MM.1S (cell line): ENCODE measurements around the gene GTSE1.

ENCODE experiments used
- DNase-seq: peaks from one replicate; pipeline ENCODE4 v3.0.0-alpha.2; 2015
- H2AFZ ChIP-seq: fragments of 300-600 bp; sonication (generic); 2 replicates; pipeline ENCODE4 v1.6.0; 2016; ENCODE audit warnings: antibody characterized with exemption, low read length
- H3F3A ChIP-seq: fragments of 300-600 bp; sonication (generic); 2 replicates; pipeline ENCODE4 v1.6.1; 2016; ENCODE audit warnings: mild to moderate bottlenecking, antibody characterized with exemption, low read length, moderate library complexity, mixed read lengths; ENCODE audit not compliant: insufficient read depth
- H3K27ac ChIP-seq: fragments of 300-600 bp; sonication (generic); 2 replicates; pipeline ENCODE4 v1.5.1; 2016; ENCODE audit warnings: mild to moderate bottlenecking, low read length
- H3K27me3 ChIP-seq: fragments of 300-600 bp; sonication (generic); replicated peaks from 2 replicates; pipeline ENCODE4 v1.6.0; 2016; ENCODE audit warnings: low read length; ENCODE audit not compliant: insufficient read depth
- H3K36me3 ChIP-seq: fragments of 300-600 bp; sonication (generic); replicated peaks from 2 replicates; pipeline ENCODE4 v1.6.1; 2016; ENCODE audit warnings: mild to moderate bottlenecking, low read length, mixed read lengths; ENCODE audit not compliant: insufficient read depth
- H3K4me1 ChIP-seq: fragments of 300-600 bp; sonication (generic); 2 replicates; pipeline ENCODE4 v1.6.1; 2016; ENCODE audit warnings: low read length, mixed read lengths
- H3K4me2 ChIP-seq: fragments of 300-600 bp; sonication (generic); 2 replicates; pipeline ENCODE4 v1.6.0; 2016; ENCODE audit warnings: low read depth, low read length
- H3K4me3 ChIP-seq: fragments of 300-600 bp; sonication (generic); 2 replicates; pipeline ENCODE4 v1.5.1; 2016; ENCODE audit warnings: low read length, mixed read lengths
- H3K79me2 ChIP-seq: fragments of 300-600 bp; sonication (generic); 2 replicates; pipeline ENCODE4 v1.6.1; 2016; ENCODE audit warnings: mixed run types, low read length, mixed read lengths
- H3K9ac ChIP-seq: fragments of 300-600 bp; sonication (generic); 2 replicates; pipeline ENCODE4 v1.6.1; 2016; ENCODE audit warnings: low read length, mixed read lengths
- H3K9me2 ChIP-seq: fragments of 300-600 bp; sonication (generic); replicated peaks from 2 replicates; pipeline ENCODE4 v1.6.1; 2016; ENCODE audit warnings: mild to moderate bottlenecking, low read length, mixed read lengths; ENCODE audit not compliant: insufficient read depth
- H3K9me3 ChIP-seq: fragments of 300-600 bp; sonication (generic); replicated peaks from 2 replicates; pipeline ENCODE4 v1.6.1; 2016; ENCODE audit warnings: mild to moderate bottlenecking, low read length, mixed read lengths; ENCODE audit not compliant: insufficient read depth
- H4K20me1 ChIP-seq: fragments of 300-600 bp; sonication (generic); 2 replicates; pipeline ENCODE4 v1.6.1; 2016; ENCODE audit warnings: mild to moderate bottlenecking, low read length, moderate library complexity, mixed read lengths; ENCODE audit not compliant: insufficient read depth
- EZH2 ChIP-seq: fragments of 300-600 bp; sonication (generic); optimal IDR thresholded peaks from 2 replicates; pipeline ENCODE3; 2017; ENCODE audit warnings: low read depth, mild to moderate bottlenecking, antibody characterized with exemption, low read length, mixed read lengths
- EZH2phosphoT487 ChIP-seq: fragments of 300-600 bp; sonication (generic); IDR thresholded peaks from 2 replicates; pipeline ENCODE4 v1.6.1; 2018; ENCODE audit warnings: antibody characterized with exemption, low read length
- TF ChIP-seq, protein P1 (sequence below): fragments of 300-600 bp; sonication (generic); IDR thresholded peaks from 2 replicates; pipeline ENCODE4 v1.5.1; 2016; ENCODE audit warnings: antibody characterized with exemption, low read length, mixed read lengths

The GTSE1 gene

GRCh38 chr22:46378426-46379065, 81.9 kb downstream of the GTSE1 start:
- Histone ChIP-seq H4K20me1 (no peaks in the 10 kb centered on the region), H3K9me3 (no peaks in the 10 kb centered on the region), H3K36me3 (no peaks in the 10 kb centered on the region), H3K79me2 (no peaks in the 10 kb centered on the region), H3K27ac (no peak overlapping the region), H3K4me3 (no peak overlapping the region), H3K9me2 (no peaks in the 10 kb centered on the region), H3K4me1 (no peaks in the 10 kb centered on the region), H3K9ac (no peak overlapping the region), H3K4me2 (no peak overlapping the region), H2AFZ (no peak overlapping the region), H3F3A (no peaks in the 10 kb centered on the region), H3K27me3 (peaks cover 62% of the 10 kb centered on the region)
- DNase-seq = no peak
- TF ChIP-seq EZH2phosphoT487 = no peak

DNA sequence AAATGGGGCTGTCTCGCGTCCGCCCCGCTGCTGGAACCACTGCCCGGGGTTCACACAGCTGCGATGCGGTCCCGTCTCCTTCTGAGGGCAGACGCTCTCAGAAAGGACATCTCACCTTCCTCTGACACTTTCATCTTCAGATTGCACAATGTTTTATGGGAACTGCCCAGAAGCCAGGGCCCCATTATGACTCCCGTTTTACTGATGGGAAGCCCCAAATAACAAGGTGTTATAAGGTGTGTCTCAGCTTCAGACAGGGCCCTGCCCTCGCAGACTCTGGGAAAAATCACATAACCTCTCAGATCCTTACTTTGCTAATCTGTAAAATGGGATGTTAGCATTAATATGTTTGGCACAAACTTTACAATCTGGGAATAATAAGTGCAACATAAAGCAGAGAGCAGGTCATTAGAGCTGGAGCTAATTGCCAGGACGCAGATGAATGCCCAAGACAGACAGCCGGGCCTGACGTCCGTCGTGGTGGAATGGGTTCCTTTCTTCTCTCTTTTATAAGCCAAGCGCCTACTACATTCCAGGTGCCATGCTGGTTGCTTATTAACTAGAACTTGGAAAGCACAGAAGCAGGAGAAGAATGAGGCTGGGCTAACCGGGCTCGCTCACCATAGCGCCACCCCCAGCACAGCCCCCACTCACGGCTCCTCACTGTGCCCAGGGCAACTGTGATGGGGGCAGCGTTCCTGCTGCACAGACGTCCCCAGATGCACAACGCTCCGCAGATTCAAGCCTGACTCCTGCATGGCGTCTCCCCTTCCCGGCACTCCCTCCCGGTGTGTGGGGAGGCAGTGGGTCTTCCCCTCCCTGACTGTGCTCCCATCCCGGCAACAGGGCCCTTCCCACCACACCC, 82.6 kb downstream of the GTSE1 start:
- Histone ChIP-seq H3K9ac (no peak overlapping the region), H3F3A (no peaks in the 10 kb centered on the region), H3K27me3 (peaks cover 61% of the 10 kb centered on the region), H3K9me2 (no peaks in the 10 kb centered on the region), H3K4me3 (no peak overlapping the region), H3K4me1 (no peaks in the 10 kb centered on the region), H3K9me3 (no peaks in the 10 kb centered on the region), H2AFZ (no peak overlapping the region), H4K20me1 (no peaks in the 10 kb centered on the region), H3K4me2 (no peak overlapping the region), H3K27ac (no peak overlapping the region), H3K79me2 (no peaks in the 10 kb centered on the region), H3K36me3 (no peaks in the 10 kb centered on the region)
- TF ChIP-seq EZH2phosphoT487 (no peak), EZH2 (no peak)
- TF ChIP-seq, protein P1, sequence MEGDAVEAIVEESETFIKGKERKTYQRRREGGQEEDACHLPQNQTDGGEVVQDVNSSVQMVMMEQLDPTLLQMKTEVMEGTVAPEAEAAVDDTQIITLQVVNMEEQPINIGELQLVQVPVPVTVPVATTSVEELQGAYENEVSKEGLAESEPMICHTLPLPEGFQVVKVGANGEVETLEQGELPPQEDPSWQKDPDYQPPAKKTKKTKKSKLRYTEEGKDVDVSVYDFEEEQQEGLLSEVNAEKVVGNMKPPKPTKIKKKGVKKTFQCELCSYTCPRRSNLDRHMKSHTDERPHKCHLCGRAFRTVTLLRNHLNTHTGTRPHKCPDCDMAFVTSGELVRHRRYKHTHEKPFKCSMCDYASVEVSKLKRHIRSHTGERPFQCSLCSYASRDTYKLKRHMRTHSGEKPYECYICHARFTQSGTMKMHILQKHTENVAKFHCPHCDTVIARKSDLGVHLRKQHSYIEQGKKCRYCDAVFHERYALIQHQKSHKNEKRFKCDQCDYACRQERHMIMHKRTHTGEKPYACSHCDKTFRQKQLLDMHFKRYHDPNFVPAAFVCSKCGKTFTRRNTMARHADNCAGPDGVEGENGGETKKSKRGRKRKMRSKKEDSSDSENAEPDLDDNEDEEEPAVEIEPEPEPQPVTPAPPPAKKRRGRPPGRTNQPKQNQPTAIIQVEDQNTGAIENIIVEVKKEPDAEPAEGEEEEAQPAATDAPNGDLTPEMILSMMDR = no peak
- no peak for DNase-seq

DNA sequence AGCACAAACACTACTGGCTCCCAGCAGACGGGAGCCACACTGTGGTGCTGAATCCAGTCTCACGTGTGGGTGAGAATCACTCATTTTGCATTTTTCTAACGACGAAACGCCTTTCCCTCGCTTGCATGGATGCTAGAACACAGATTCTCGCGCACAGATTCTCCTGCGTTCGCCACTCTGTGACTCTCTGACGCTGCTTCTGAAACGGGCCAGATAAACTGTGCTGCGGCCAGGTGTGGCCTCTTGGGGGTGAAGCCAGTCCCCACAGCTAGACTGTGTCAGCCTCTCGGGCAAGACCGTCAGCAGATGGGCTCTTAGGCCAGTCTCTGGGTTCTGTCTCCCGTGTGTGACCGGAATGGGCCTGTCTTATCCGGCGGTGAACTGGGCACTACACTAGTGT, 83.4 kb downstream of the GTSE1 start:
- no peaks in the 10 kb centered on the region for H3K4me1 ChIP-seq
- H3K9ac ChIP-seq = no peak overlapping the region
- DNase-seq = no peak
- H3K79me2 ChIP-seq = no peaks in the 10 kb centered on the region
- H3K9me2 ChIP-seq = no peaks in the 10 kb centered on the region
- no peaks in the 10 kb centered on the region for H3F3A ChIP-seq
- H3K36me3 ChIP-seq = no peaks in the 10 kb centered on the region
- no peak overlapping the region for H2AFZ ChIP-seq
- no peak for TF ChIP-seq EZH2
- TF ChIP-seq, protein P1 = no peak
- TF ChIP-seq EZH2phosphoT487 = no peak
- H3K9me3 ChIP-seq = no peaks in the 10 kb centered on the region
- H3K27ac ChIP-seq = no peak overlapping the region
- no peak overlapping the region for H3K4me3 ChIP-seq
- no peak overlapping the region for H3K4me2 ChIP-seq
- H4K20me1 ChIP-seq = no peaks in the 10 kb centered on the region
- peaks cover 65% of the 10 kb centered on the region for H3K27me3 ChIP-seq
